ENCODE measurements around the gene ELF5. TPM values are rescaled to one million over a fixed set of nuclear protein-coding genes. Genes with fewer than 3 reads are reported as not detected.

The ELF5 gene
- polyA plus RNA-seq, 1 experiment: not detected

GRCh38 chr11:34524696-34525095, 11.1 kb upstream of the ELF5 start:
- POLR2A ChIA-PET: no interaction called here
- CTCF ChIA-PET: interaction anchor here (0.8 to 1.0 kb wide), 2 partner anchors 12 to 32 kb away, joined by 3 to 5 read pairs; no protein-coding TSS in a partner anchor
- H3K4me3 ChIP-seq (ENCODE audit: low read depth, low read length): no peak overlapping the region
- no peak for TF ChIP-seq CTCF (IDR thresholded peaks at IDR 0.05; ENCODE audit: low read depth, low read length)
- H3K9me3 ChIP-seq (ENCODE audit: control insufficient read depth, insufficient read depth, low read length): no peaks in the 10 kb centered on the region
- no peak overlapping the region for H3K27ac ChIP-seq (ENCODE audit: low read depth, low read length)
- H3K27me3 ChIP-seq (ENCODE audit: control insufficient read depth, insufficient read depth, low read length): peaks cover 36% of the 10 kb centered on the region
- DNase-seq (ENCODE audit: low read depth, low spot score): no peak

GRCh38 chr11:34523053-34523452, 9.5 kb upstream of the ELF5 start:
- Histone ChIP-seq H3K27me3 (ENCODE audit: control insufficient read depth, insufficient read depth, low read length) (peaks cover 34% of the 10 kb centered on the region), H3K27ac (ENCODE audit: low read depth, low read length) (no peak overlapping the region), H3K4me3 (ENCODE audit: low read depth, low read length) (no peak overlapping the region), H3K9me3 (ENCODE audit: control insufficient read depth, insufficient read depth, low read length) (no peaks in the 10 kb centered on the region)
- DNase-seq (ENCODE audit: low read depth, low spot score): no peak
- no peak for TF ChIP-seq CTCF (IDR thresholded peaks at IDR 0.05; ENCODE audit: low read depth, low read length)
- ChIA-PET POLR2A (no interaction called here), CTCF (interaction anchor here (0.6 to 1.0 kb wide), 2 partner anchors 10 to 369 kb away, joined by 3 read pairs; no protein-coding TSS in a partner anchor)

- ChIA-PET CTCF (no interaction called here), POLR2A (no interaction called here)
- H3K9me3 ChIP-seq (ENCODE audit: control insufficient read depth, insufficient read depth, low read length): no peaks in the 10 kb centered on the region
- H3K27ac ChIP-seq (ENCODE audit: low read depth, low read length): no peak overlapping the region
- peaks cover 30% of the 10 kb centered on the region for H3K27me3 ChIP-seq (ENCODE audit: control insufficient read depth, insufficient read depth, low read length)
- DNase-seq (ENCODE audit: low read depth, low spot score): no peak
- no peak overlapping the region for H3K4me3 ChIP-seq (ENCODE audit: low read depth, low read length)
- TF ChIP-seq CTCF (IDR thresholded peaks at IDR 0.05; ENCODE audit: low read depth, low read length): no peak
Observed at GRCh38 chr11:34522188-34522587, 8.6 kb upstream of the ELF5 start.

- no peak overlapping the region for H3K4me3 ChIP-seq (ENCODE audit: low read depth, low read length)
- CTCF ChIA-PET: no interaction called here
- H3K9me3 ChIP-seq (ENCODE audit: control insufficient read depth, insufficient read depth, low read length): no peaks in the 10 kb centered on the region
- TF ChIP-seq CTCF (IDR thresholded peaks at IDR 0.05; ENCODE audit: low read depth, low read length): no peak
- H3K27ac ChIP-seq (ENCODE audit: low read depth, low read length): no peak overlapping the region
- peaks cover 29% of the 10 kb centered on the region for H3K27me3 ChIP-seq (ENCODE audit: control insufficient read depth, insufficient read depth, low read length)
- DNase-seq (ENCODE audit: low read depth, low spot score): no peak
- POLR2A ChIA-PET: no interaction called here
Observed at GRCh38 chr11:34521265-34521664, 7.7 kb upstream of the ELF5 start.

- ChIA-PET POLR2A (no interaction called here), CTCF (interaction anchor here (1.1 kb wide), 1 partner anchor 66 kb away, joined by 6 read pairs; no protein-coding TSS in a partner anchor)
- Histone ChIP-seq H3K27me3 (ENCODE audit: control insufficient read depth, insufficient read depth, low read length) (peaks cover 23% of the 10 kb centered on the region), H3K4me3 (ENCODE audit: low read depth, low read length) (no peak overlapping the region), H3K9me3 (ENCODE audit: control insufficient read depth, insufficient read depth, low read length) (no peaks in the 10 kb centered on the region), H3K27ac (ENCODE audit: low read depth, low read length) (no peak overlapping the region)
- no peak for TF ChIP-seq CTCF (IDR thresholded peaks at IDR 0.05; ENCODE audit: low read depth, low read length)
- no peak for DNase-seq (ENCODE audit: low read depth, low spot score)
Observed at GRCh38 chr11:34519595-34520235, 6.1 kb upstream of the ELF5 start.

All from AG04450 (cell line).